GM03348 (cell line): Measurements from ENCODE around the gene MRPL44.

Experiments
- DNase-seq: peaks from one replicate; pipeline ENCODE4 v3.0.0; 2012; ENCODE audit warnings: low spot score

MRPL44 gene

GRCh38 chr2:224009605-224010315 lies 52.5 kb downstream of the MRPL44 start:
- no peak for DNase-seq

- no peak for DNase-seq
Measured at GRCh38 chr2:224011837-224012236, 54.6 kb downstream of the MRPL44 start.

DNA sequence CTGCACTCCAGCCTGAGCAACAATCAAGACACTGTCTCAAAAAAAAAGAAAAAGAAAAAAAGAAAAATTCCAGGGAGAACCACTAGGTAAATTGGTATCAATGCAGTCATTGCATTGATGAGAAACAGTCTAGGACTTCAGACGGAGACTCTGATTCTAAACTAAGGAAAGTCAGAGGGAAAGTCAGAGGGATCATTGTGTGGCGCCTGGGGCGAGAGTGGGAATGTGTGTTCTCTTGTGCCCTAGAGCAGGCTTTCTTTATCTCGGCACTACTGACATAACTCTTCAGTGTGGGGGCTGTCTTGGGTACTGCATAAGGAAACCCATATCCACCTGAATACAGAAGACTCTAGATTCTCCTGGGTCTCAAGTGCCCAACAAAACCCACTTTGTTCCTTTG lies 57.1 kb downstream of the MRPL44 start:
- DNase-seq: no peak

GRCh38 chr2:224016963-224017362 lies 59.7 kb downstream of the MRPL44 start:
- no peak for DNase-seq
